ENCODE data around the gene FBXO40.

DNA sequence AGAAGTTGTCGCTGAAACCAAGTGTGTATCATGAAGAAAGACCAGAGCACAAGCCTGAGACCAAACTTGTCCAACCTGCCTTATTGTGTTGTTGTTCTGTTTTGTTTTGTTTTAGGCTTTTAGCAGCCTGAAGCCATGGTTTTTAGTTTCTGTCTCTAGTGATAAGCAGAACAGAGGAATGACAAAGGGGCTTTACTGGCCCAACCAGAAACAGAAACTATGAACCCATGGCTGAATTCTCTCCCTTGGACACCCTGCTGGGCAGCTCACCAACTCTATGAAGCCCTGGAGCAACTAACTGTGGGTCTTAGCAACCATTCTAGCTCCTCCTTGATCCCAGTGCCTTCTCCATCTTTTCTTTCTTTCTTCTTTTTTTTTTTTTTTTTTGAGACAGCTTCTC, 37.2 kb downstream of the FBXO40 start:
- TF ChIP-seq EP300 (IDR thresholded peaks at IDR 0.05) (no peak), CTCF (IDR thresholded peaks at IDR 0.05) (no peak), POLR2A (IDR thresholded peaks at IDR 0.05; ENCODE audit: low read depth) (no peak)
